Dedifferentiated amniotic fluid mesenchymal stem cell (primary cell): ENCODE data around the gene RASSF10.

Experiments
- DNase-seq: peaks from one replicate; pipeline ENCODE4 v3.0.0-alpha.2; 2016; ENCODE audit errors: extremely low spot score

The RASSF10 gene

DNA sequence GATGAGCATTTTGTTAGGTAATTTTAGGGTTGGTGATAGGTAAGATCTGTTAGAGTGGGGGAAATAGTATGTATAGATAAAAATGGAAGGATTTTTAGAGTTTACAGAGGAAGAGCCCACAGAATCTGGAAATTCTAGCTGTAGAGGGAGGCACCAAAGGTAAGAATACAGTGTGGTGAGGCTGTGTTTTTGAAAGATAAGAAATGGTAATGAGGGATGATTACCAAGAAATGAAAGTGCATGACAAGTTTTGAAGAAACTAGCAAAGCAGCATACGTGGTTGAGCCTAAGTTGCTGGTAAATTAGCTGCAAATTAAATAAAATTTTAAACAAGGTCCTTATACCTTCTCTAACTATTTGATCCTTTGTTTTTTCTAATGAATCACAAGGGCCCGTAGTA lies 14.6 kb upstream of the RASSF10 start:
- DNase-seq: no peak

DNA sequence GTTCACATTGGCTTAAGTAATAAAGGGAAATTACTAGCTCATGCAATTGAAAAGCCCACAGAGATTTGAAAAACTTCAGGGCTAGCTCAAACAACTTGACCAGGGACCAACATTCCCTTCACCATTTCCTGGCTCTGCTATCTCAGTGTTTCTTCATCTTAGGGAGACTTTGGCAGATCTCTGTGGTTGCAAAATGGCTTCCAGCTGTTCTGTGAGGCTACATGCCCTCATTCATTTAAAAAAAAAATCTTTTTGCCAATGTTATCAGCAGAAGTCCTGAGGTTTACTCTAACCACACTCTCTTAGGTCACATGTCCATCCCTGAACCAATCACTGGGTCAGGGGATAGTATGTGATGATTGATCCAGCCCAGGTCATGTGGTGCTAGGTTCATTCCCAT lies 13.9 kb upstream of the RASSF10 start:
- DNase-seq: no peak

DNA sequence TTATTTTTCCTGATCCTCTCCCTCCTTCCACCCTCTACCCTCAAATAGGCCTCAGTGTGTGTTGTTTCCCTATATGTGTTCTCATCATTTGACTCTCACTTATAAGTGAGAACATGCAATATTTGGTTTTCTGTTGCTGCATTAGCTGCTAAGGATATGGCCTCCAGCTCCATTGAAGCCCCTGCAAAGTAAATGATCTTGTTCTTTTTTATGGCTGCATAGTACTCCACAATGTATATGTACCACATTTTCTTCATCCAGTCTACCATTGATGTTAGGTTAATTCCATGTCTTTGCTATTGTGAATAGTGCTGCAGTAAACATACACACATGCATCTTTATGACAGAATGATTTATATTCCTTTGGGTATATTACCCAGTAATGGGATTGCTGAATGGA lies 13.3 kb upstream of the RASSF10 start:
- DNase-seq: no peak

GRCh38 chr11:12997168-12997567 lies 11.9 kb upstream of the RASSF10 start:
- DNase-seq: no peak

GRCh38 chr11:12998336-12998735 lies 10.8 kb upstream of the RASSF10 start:
- DNase-seq: no peak

GRCh38 chr11:12999597-12999996 lies 9.5 kb upstream of the RASSF10 start:
- no peak for DNase-seq

DNA sequence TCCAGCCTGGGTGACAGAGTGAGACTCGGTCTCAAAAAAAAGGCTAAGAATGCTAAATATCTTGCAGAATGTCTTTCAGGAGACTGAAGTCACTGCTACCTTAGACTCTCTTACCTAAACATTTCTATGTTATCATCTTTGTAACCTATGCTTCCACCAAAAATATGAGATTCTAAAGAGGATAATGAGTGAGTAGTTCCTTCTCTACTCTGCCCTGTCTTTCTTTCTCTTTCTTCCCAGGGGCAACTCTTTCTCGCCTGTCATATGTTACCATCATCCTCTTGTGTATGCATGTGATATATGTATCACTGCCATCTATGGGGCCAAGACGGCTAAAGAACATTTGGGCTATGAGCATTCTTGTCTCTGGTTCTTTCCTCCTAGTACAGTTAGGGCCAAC lies 9.0 kb upstream of the RASSF10 start:
- no peak for DNase-seq

GRCh38 chr11:13000721-13001120 lies 8.4 kb upstream of the RASSF10 start:
- no peak for DNase-seq

DNA sequence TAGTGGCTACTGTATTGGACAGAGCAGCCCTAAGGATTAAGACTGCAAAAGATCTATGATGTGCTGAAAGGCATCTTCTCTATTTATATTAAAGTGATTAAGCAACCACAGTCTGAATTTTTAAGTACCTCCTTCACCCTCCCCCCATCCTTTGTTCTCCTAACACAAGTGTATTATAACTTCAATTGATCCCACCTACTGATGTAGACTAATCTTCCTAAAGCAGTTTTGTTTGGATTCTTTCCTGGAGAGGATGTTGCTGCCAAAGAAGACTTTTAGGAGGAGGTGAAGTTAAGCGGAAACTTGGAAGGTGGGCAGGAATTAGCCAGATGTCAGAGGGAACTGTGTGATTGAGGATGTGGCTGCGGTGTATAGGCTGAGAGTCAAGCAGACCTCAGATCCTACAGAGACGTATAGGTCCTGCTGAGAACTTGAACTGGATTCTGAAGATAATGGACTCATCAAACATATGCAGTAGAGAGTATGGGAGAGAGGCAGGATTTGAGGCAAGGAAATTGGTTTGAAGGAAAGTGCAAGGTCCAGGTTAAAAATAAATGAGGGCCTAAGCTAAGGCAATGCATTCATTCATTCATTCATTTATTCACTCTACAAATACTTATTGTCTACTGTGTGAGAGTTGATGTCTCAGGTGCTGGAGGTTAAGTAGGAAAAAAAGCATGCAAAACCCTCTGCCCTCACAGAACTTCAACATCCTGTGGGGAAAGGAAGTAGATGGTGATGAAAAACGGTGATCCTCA lies 5.2 kb upstream of the RASSF10 start:
- DNase-seq: no peak

- no peak for DNase-seq
Observed at GRCh38 chr11:13007182-13008060, 1.7 kb upstream of the RASSF10 start.

GRCh38 chr11:13008061-13008435 lies 1.1 kb upstream of the RASSF10 start:
- no peak for DNase-seq

DNA sequence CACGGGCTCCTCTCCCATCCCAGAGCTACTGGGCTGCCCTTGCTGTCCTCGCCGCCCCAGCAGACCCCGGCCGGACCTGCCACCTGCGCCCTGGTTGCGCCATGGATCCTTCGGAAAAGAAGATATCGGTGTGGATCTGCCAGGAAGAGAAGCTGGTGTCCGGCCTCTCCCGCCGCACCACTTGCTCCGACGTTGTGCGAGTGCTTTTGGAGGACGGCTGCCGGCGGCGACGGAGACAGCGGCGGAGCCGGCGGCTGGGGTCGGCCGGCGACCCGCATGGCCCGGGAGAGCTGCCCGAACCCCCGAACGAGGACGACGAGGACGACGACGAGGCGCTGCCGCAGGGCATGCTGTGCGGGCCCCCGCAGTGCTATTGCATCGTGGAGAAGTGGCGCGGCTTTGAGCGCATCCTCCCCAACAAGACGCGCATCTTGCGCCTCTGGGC lies 382 bp downstream of the RASSF10 start:
- no peak for DNase-seq

- DNase-seq: no peak
Observed at GRCh38 chr11:13009921-13010748, 1.0 kb downstream of the RASSF10 start.

DNA sequence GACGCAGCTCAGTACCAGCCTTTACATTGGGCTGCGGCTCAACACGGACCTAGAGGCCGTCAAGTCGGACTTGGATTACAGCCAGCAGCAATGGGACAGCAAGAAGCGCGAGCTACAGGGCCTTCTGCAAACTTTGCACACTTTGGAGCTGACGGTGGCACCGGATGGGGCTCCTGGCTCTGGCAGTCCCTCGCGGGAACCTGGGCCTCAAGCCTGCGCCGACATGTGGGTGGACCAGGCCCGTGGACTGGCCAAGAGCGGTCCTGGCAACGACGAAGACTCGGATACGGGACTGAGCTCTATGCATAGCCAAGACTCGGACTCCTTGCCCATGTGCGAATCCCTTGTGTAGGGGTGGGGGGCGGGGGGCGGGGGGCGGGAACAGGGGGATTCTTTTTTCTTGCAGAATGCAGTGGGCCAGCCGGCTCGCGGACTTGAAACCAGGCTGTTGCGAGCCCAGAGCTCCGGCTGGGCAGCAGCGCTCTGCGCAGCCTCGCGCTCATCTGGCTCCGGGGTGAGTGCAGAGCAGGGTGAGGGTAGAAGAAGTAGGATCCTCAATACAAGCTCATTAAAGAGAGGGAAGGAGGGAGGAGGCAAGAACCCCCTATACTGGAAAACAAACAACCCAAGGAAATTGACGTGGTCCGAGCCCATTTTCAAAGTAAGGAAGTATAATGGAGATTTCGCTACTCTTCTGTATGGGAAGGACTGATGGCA lies 1.8 kb downstream of the RASSF10 start:
- no peak for DNase-seq

DNA sequence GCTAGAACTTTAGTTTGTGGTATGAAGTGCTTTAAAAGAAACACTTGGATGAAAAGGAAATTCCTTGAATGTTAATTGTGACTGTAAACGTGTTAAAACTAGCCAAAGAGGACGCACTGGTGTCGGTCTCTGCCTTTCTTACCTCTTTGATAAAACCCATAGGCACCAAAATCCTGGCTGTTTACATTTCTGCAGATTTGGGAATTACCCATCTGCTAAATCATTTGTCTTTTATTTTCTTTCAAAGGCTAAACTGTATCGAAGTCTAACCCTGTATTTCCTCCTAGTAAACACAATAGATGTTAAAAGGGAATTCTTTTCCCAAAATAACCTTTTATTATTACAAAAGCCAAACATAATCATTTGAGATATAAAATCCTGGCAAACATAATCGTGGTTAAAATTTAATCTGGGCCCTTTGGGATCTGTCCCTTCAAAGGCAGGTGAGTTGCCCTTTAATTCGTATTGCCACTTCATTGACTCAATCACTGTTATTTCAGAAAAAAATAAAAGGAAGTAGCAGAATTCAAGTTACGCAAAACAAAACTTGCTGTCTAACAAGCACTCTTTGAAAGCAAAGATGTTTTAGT lies 2.4 kb downstream of the RASSF10 start:
- DNase-seq: no peak

GRCh38 chr11:13012056-13012661 lies 3.0 kb downstream of the RASSF10 start:
- no peak for DNase-seq

GRCh38 chr11:13013054-13013488 lies 4.0 kb downstream of the RASSF10 start:
- DNase-seq: no peak

DNA sequence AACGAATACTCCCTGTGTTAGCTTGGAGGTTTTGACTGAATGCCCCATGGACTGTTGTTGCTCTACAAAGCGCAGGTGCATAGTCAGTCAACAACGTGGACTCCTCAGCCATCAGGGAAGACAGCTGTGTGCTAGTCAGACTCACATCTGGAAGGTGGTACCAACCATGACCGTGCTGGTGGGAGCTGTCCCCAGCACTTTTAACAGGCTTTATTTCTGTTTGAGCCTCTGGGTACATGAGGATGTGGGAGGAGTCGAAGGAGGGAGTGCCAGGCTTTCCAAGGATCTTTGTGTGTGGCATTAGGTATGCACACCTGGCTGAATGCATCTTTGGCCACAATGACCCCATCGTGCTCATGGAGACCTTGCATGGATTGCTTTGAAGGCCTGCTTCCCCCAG lies 6.6 kb downstream of the RASSF10 start:
- no peak for DNase-seq

- DNase-seq: no peak
Observed at GRCh38 chr11:13016415-13016814, 7.3 kb downstream of the RASSF10 start.

DNA sequence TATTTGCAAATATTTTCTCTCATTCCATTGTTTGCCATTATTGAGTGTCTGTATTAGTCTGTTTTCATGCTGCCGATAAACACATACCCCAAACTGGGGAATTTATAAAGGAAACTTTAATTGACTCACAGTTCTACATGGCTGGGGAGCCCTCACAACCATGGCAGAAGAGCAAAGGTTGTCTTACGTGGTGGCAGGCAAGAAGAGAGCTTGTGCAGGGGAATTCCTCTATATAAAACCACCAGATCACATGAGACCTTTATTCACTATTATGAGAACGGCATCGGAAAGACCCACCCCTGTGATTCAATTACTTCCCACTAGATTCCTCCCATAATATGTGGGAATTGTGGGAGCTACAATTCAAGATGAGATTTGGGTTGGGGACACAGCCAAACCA lies 10.2 kb downstream of the RASSF10 start:
- DNase-seq: no peak

GRCh38 chr11:13023423-13023822 lies 14.3 kb downstream of the RASSF10 start:
- DNase-seq: no peak
